ENCODE results near the gene ATE1. TPM values are rescaled to one million over a fixed set of nuclear protein-coding genes. Genes with fewer than 3 reads are reported as not detected.
A peak's percentile ranks its signal among the peaks of the same experiment; 100 is the strongest.

Gene ATE1
- total RNA-seq, 1 experiment from 2014 or later = 18.7 TPM

DNA sequence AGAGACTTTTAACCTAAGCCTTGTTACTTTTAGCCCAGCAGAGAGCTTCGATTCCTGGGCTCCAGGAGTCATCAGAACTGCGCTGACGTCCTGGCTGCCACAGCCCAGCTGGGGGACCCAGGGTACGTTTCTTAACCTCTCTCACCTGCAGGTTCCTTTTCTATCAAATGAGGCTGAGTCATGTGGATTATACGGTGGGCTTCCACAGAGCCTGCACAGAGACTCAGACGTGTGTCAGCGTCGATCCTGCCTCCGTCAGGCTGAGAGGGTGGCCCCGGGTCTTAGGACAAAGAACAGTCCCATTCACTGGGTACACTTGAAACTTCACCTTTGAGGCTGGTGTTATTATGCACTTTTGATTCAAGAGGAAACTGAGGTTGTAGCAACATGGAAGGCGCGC is 228.9 kb downstream of the ATE1 start:
- H3K9me3 Mint-ChIP-seq (ENCODE audit: low read depth, unreplicated experiment) = no peaks in the 10 kb centered on the region
- CTCF ChIA-PET = no interaction called here
- DNase-seq = no peak
- no TSS peak for BruUV-seq (replicated peaks)
- intact Hi-C loops (cut with micrococcal nuclease; ENCODE audit: unreplicated experiment) = no loop called here
- H3K36me3 Mint-ChIP-seq (ENCODE audit: insufficient read depth, unreplicated experiment) = peaks cover 3% of the 10 kb centered on the region
- H3K27me3 Mint-ChIP-seq (ENCODE audit: unreplicated experiment) = peaks cover 10% of the 10 kb centered on the region
- TF ChIP-seq, protein P1, sequence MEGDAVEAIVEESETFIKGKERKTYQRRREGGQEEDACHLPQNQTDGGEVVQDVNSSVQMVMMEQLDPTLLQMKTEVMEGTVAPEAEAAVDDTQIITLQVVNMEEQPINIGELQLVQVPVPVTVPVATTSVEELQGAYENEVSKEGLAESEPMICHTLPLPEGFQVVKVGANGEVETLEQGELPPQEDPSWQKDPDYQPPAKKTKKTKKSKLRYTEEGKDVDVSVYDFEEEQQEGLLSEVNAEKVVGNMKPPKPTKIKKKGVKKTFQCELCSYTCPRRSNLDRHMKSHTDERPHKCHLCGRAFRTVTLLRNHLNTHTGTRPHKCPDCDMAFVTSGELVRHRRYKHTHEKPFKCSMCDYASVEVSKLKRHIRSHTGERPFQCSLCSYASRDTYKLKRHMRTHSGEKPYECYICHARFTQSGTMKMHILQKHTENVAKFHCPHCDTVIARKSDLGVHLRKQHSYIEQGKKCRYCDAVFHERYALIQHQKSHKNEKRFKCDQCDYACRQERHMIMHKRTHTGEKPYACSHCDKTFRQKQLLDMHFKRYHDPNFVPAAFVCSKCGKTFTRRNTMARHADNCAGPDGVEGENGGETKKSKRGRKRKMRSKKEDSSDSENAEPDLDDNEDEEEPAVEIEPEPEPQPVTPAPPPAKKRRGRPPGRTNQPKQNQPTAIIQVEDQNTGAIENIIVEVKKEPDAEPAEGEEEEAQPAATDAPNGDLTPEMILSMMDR (IDR thresholded peaks at IDR 0.05; ENCODE audit: unreplicated experiment) = no peak
- no peaks in the 10 kb centered on the region for H3K4me1 Mint-ChIP-seq (ENCODE audit: low read depth, unreplicated experiment)
- H3K4me3 Mint-ChIP-seq (ENCODE audit: low read depth, unreplicated experiment) = no peak overlapping the region
- H3K27ac Mint-ChIP-seq (ENCODE audit: unreplicated experiment) = no peak overlapping the region

DNA sequence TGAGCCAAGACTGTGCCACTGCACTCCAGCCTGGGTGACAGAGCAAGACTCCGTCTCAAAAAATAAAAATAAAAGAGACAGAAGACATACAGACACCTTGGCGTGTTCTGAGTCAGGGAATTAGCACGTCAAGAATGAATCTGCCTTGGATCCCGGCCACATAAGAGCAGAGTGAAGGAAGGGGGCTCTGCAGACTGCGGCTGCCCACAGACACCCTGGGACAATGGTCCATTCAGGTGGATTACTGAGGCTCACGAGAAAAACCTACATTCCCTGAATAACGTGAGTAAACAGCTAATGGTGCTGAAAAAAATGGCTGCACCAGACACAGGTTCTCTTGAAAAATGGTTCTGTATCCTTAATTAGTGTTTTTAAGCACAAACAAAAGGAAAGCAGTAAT is 229.5 kb downstream of the ATE1 start:
- no peak overlapping the region for H3K4me3 Mint-ChIP-seq (ENCODE audit: low read depth, unreplicated experiment)
- BruUV-seq (replicated peaks) = no TSS peak

DNA sequence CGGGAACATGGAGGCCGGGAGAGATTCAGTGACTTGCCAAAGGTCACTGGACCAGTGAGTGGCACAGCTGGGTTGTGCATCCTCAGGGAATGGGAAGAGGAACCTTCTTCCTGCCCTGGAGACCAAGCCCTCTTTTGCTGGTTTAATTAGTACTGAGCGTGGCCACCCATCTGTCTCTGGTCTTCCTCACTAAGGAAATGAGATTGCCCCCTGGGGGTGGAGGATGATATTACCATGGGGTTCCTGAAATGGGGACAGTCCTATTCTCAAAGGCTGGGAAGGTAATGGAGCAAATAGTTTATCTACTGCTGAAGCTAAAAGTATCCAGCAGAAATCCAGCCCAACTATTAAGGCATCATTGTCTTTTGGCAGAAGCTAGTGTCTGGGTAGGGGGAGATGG is 231.0 kb downstream of the ATE1 start:
- BruUV-seq (replicated peaks) = no TSS peak
- CTCF ChIA-PET = no interaction called here
- peak; percentile 52 for DNase-seq
- H3K9me3 Mint-ChIP-seq (ENCODE audit: low read depth, unreplicated experiment) = no peaks in the 10 kb centered on the region
- peaks cover 3% of the 10 kb centered on the region for H3K36me3 Mint-ChIP-seq (ENCODE audit: insufficient read depth, unreplicated experiment)
- TF ChIP-seq, protein P1 (IDR thresholded peaks at IDR 0.05; ENCODE audit: unreplicated experiment) = peak; percentile 15
- H3K4me3 Mint-ChIP-seq (ENCODE audit: low read depth, unreplicated experiment) = no peak overlapping the region
- H3K4me1 Mint-ChIP-seq (ENCODE audit: low read depth, unreplicated experiment) = no peaks in the 10 kb centered on the region
- no peak overlapping the region for H3K27ac Mint-ChIP-seq (ENCODE audit: unreplicated experiment)
- intact Hi-C loops (cut with micrococcal nuclease; ENCODE audit: unreplicated experiment) = no loop called here
- peaks cover 14% of the 10 kb centered on the region for H3K27me3 Mint-ChIP-seq (ENCODE audit: unreplicated experiment)

More for the DNA sequence above, 229.5 kb downstream of the ATE1 start:
- CTCF ChIA-PET = no interaction called here
- TF ChIP-seq, protein P1 (IDR thresholded peaks at IDR 0.05; ENCODE audit: unreplicated experiment) = no peak
- intact Hi-C loops (cut with micrococcal nuclease; ENCODE audit: unreplicated experiment) = no loop called here
- H3K27ac Mint-ChIP-seq (ENCODE audit: unreplicated experiment) = no peak overlapping the region
- H3K4me1 Mint-ChIP-seq (ENCODE audit: low read depth, unreplicated experiment) = no peaks in the 10 kb centered on the region
- H3K9me3 Mint-ChIP-seq (ENCODE audit: low read depth, unreplicated experiment) = no peaks in the 10 kb centered on the region
- H3K36me3 Mint-ChIP-seq (ENCODE audit: insufficient read depth, unreplicated experiment) = peaks cover 3% of the 10 kb centered on the region
- DNase-seq = no peak
- peaks cover 14% of the 10 kb centered on the region for H3K27me3 Mint-ChIP-seq (ENCODE audit: unreplicated experiment)

DNA sequence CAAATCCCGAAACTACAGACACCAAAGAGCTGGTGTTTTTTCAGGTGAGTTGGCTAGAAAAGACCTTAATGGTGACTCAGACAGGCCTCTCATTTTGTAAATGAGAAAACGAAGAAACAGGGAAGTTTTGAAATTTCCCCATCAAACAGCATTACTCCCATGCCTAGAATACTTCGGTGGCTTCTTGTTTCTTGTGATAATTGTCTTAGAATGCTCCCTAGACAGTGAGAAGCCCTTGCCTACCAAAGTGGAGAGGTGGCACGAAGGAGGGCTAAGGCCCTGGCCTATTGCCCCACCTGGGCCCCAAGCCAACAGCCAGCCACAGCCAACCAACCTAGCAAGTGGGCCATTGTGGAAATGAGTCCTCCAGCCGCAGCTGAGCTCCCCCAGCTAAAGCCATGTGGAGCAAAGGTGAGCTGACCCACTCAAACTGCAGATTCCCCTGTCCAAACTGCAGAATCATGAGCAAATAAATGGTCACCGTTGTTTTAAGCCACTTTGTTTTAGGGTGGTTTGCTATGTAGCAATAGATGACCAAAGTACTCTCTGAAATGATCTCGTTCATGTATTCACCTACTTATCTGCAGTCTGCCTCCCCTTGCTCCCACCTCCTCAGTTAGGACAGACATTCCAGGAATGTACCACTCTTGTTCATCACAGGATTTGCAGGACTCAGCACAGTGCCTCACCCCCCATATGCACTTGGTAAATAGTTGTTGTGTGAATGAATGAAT is 231.9 kb downstream of the ATE1 start:
- Mint-ChIP-seq H3K4me1 (ENCODE audit: low read depth, unreplicated experiment) (no peaks in the 10 kb centered on the region), H3K27me3 (ENCODE audit: unreplicated experiment) (peaks cover 14% of the 10 kb centered on the region), H3K9me3 (ENCODE audit: low read depth, unreplicated experiment) (no peaks in the 10 kb centered on the region), H3K4me3 (ENCODE audit: low read depth, unreplicated experiment) (no peak overlapping the region), H3K36me3 (ENCODE audit: insufficient read depth, unreplicated experiment) (peaks cover 3% of the 10 kb centered on the region), H3K27ac (ENCODE audit: unreplicated experiment) (no peak overlapping the region)
- TF ChIP-seq, protein P1 (IDR thresholded peaks at IDR 0.05; ENCODE audit: unreplicated experiment) = no peak
- BruUV-seq (replicated peaks) = no TSS peak
- intact Hi-C loops (cut with micrococcal nuclease; ENCODE audit: unreplicated experiment) = no loop called here
- CTCF ChIA-PET = no interaction called here
- DNase-seq = no peak

All from Calu3 (cell line).